Chondrocyte (in vitro differentiated cells): ENCODE measurements around the gene ARHGAP15. TPM values are rescaled to one million over a fixed set of nuclear protein-coding genes. Genes with fewer than 3 reads are reported as not detected.

Source experiments
- DNase-seq: peaks from one replicate; pipeline ENCODE4 v3.0.0; 2021; ENCODE audit warnings: mixed read lengths, low spot score
- H3K27ac Mint-ChIP-seq: one replicate; pipeline ENCODE4 v1.8.0; 2021; ENCODE audit warnings: mild to moderate bottlenecking, moderate library complexity, mixed read lengths; ENCODE audit not compliant: unreplicated experiment
- H3K27me3 Mint-ChIP-seq: 2 replicates; pipeline ENCODE4 v1.8.0; 2021; ENCODE audit warnings: low read depth, mixed read lengths
- H3K36me3 Mint-ChIP-seq: 2 replicates; pipeline ENCODE4 v1.8.0; 2021; ENCODE audit warnings: low read depth, mixed read lengths
- H3K4me1 Mint-ChIP-seq: 2 replicates; pipeline ENCODE4 v1.8.0; 2021; ENCODE audit warnings: low read depth, mild to moderate bottlenecking, mixed read lengths
- H3K4me3 Mint-ChIP-seq: one replicate; pipeline ENCODE4 v1.8.0; 2021; ENCODE audit warnings: mild to moderate bottlenecking, moderate library complexity, mixed read lengths; ENCODE audit not compliant: unreplicated experiment
- H3K9me3 Mint-ChIP-seq: 2 replicates; pipeline ENCODE4 v1.8.0; 2021; ENCODE audit warnings: low read depth, mixed read lengths
- CTCF ChIP-seq: fragments of 200-600 bp; sonication (generic); IDR thresholded peaks from 2 replicates; pipeline ENCODE4 v1.5.0; 2021; ENCODE audit warnings: antibody characterized with exemption, mild to moderate bottlenecking, moderate library complexity
- total RNA-seq: library from RNA; stranded (reverse); gene quantifications from 3 replicates; pipeline ENCODE4 v1.2.1, GENCODE V29; 2021

The ARHGAP15 gene
- total RNA-seq, 1 donor from 2014 or later: 0.42 TPM

- Mint-ChIP-seq H3K27ac (no peak overlapping the region), H3K9me3 (no peaks in the 10 kb centered on the region), H3K27me3 (peaks cover 18% of the 10 kb centered on the region), H3K4me1 (peaks cover 8% of the 10 kb centered on the region), H3K36me3 (no peaks in the 10 kb centered on the region), H3K4me3 (no peak overlapping the region)
- TF ChIP-seq CTCF: no peak
- DNase-seq: no peak
Measured at GRCh38 chr2:143142598-143142997, 13.4 kb downstream of the ARHGAP15 start.

DNA sequence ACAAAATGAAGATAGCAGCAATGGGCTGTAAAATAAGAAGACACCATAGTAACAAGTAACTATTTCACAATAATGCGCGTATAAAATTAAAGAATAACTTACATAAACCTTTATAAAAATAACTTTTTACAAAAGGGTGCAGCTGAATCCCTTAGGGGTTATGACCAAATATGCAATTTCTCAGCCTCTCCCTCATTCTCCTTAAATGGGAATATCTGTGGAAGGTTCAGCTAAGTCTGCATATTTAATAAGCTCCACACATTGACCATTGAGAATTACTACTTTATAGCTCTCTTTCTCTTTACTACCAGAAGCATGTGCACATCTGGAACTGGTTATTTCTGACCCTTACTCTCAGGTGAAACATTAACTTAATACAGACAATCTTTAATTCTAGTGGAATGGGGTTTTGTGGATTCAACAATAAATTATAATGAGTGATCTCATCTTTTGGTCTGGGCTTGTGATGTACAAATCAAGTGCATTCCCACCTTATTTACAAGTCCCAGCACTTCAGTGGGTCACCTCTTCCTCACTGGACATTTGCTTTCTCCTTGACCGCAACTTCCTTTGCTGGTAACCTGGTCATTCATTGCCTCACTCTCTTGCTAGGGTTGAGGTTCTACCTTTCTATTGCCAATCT, 15.7 kb downstream of the ARHGAP15 start:
- no peaks in the 10 kb centered on the region for H3K9me3 Mint-ChIP-seq
- peaks cover 17% of the 10 kb centered on the region for H3K27me3 Mint-ChIP-seq
- H3K4me1 Mint-ChIP-seq: peaks cover 8% of the 10 kb centered on the region
- H3K36me3 Mint-ChIP-seq: no peaks in the 10 kb centered on the region
- H3K4me3 Mint-ChIP-seq: no peak overlapping the region
- TF ChIP-seq CTCF: no peak
- no peak for DNase-seq
- no peak overlapping the region for H3K27ac Mint-ChIP-seq

- Mint-ChIP-seq H3K27ac (no peak overlapping the region), H3K4me1 (peaks cover 8% of the 10 kb centered on the region), H3K9me3 (no peaks in the 10 kb centered on the region), H3K36me3 (no peaks in the 10 kb centered on the region), H3K27me3 (peaks cover 15% of the 10 kb centered on the region), H3K4me3 (no peak overlapping the region)
- DNase-seq: no peak
- no peak for TF ChIP-seq CTCF
Measured at GRCh38 chr2:143146366-143146765, 17.1 kb downstream of the ARHGAP15 start.

- no peak for DNase-seq
- Mint-ChIP-seq H3K4me3 (no peak overlapping the region), H3K27ac (no peak overlapping the region), H3K36me3 (no peaks in the 10 kb centered on the region), H3K9me3 (no peaks in the 10 kb centered on the region), H3K4me1 (peaks cover 8% of the 10 kb centered on the region), H3K27me3 (peaks cover 11% of the 10 kb centered on the region)
- no peak for TF ChIP-seq CTCF
Measured at GRCh38 chr2:143146815-143147530, 17.8 kb downstream of the ARHGAP15 start.

DNA sequence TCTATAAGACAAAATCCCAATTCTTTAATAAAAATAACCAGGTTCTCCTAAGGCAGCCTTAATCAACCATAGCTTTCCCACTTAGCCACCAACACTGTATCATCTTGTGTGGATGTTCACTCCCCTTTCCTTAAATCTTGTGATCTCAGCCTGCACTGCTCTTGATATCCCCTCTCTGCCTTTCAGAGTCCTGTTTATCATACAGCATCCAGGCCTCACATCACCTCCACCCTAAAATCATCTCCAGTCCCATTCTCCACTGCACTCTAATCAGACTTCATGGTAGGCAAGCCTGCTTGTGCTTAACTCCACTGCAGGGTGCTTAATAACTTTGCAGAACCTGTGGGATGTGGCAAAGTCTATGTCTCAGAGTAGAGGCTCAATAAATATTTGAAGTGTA, 18.8 kb downstream of the ARHGAP15 start:
- Mint-ChIP-seq H3K36me3 (no peaks in the 10 kb centered on the region), H3K9me3 (no peaks in the 10 kb centered on the region), H3K4me1 (peaks cover 8% of the 10 kb centered on the region), H3K27ac (no peak overlapping the region), H3K4me3 (no peak overlapping the region), H3K27me3 (peaks cover 18% of the 10 kb centered on the region)
- DNase-seq: no peak
- TF ChIP-seq CTCF: no peak
